GM12892 (cell line): ENCODE results near the gene PLD1.

ENCODE experiments used
- POLR2A ChIP-seq: IDR thresholded peaks from 2 replicates; pipeline ENCODE4 v1.6.1; 2011; ENCODE audit warnings: low read depth, low read length, control low read depth
- POLR2AphosphoS5 ChIP-seq: IDR thresholded peaks from 2 replicates; pipeline ENCODE4 v1.6.1; 2011; ENCODE audit warnings: low read depth, low read length, control low read depth
- TAF1 ChIP-seq: IDR thresholded peaks from 2 replicates; pipeline ENCODE4 v1.6.1; 2011; ENCODE audit warnings: low read depth, mild to moderate bottlenecking, control low read depth, low read length, borderline replicate concordance

- TF ChIP-seq POLR2A (no peak), POLR2AphosphoS5 (no peak), TAF1 (no peak)
These were observed 148.8 kb downstream of the PLD1 start for GRCh38 chr3:171661484-171661883.
